GM12878 (cell line): Measurements from ENCODE around the gene TMC6. TPM values are rescaled to one million over a fixed set of nuclear protein-coding genes. Genes with fewer than 3 reads are reported as not detected.
A peak's percentile ranks its signal among the peaks of the same experiment; 100 is the strongest.

Source experiments
- BHLHE40 ChIP-seq, 2 experiments: fragments of 450-650 bp in 1 of 2; IDR thresholded peaks; 2 replicates each; pipeline ENCODE4 v1.6.1; 2011 to 2017; ENCODE audit warnings: low read depth in 2 of 2, borderline replicate concordance in 1 of 2, improper control_type of control experiment in 1 of 2, low read length in 1 of 2, mild to moderate bottlenecking in 1 of 2
- CREM ChIP-seq: IDR thresholded peaks from 2 replicates; pipeline ENCODE4 v1.6.1; 2014; ENCODE audit warnings: antibody characterized with exemption, low read depth
- CTCF ChIP-seq, 3 experiments: IDR thresholded peaks in 2 of 3; conservative IDR thresholded peaks in 1 of 3; 2 replicates each; pipeline ENCODE4 v1.5.1; 2011; ENCODE audit warnings: low read depth in 3 of 3, low read length in 3 of 3, mild to moderate bottlenecking in 3 of 3, control low read depth in 2 of 3, moderate library complexity in 2 of 3, inconsistent platforms in 1 of 3, mixed read lengths in 1 of 3; ENCODE audit not compliant: control insufficient read depth in 2 of 3, insufficient read depth in 1 of 3; ENCODE audit errors: extremely low read depth in 1 of 3
- DPF2 ChIP-seq: fragments of 450-650 bp; IDR thresholded peaks from 2 replicates; pipeline ENCODE4 v1.6.1; 2017; ENCODE audit warnings: mild to moderate bottlenecking
- E2F4 ChIP-seq: IDR thresholded peaks from 2 replicates; pipeline ENCODE4 v1.6.1; 2012; ENCODE audit warnings: low read depth, low read length, improper control_type of control experiment
- EED ChIP-seq: sonication (generic); IDR thresholded peaks from 2 replicates; pipeline ENCODE4 v1.6.1; 2016; ENCODE audit warnings: antibody characterized with exemption, low read depth
- ESRRA ChIP-seq: IDR thresholded peaks from 2 replicates; pipeline ENCODE4 v1.6.1; 2012; ENCODE audit warnings: mild to moderate bottlenecking, low read length, improper control_type of control experiment
- GABPA ChIP-seq: IDR thresholded peaks from 2 replicates; pipeline ENCODE4 v1.6.1; 2014; ENCODE audit warnings: antibody characterized with exemption, low read depth, mild to moderate bottlenecking, inconsistent platforms
- IKZF2 ChIP-seq, 2 experiments: fragments of 450-650 bp; IDR thresholded peaks; 2 replicates each; pipeline ENCODE4 v1.6.1; 2017; ENCODE audit warnings: mild to moderate bottlenecking in 2 of 2, moderate library complexity in 2 of 2
- MLLT1 ChIP-seq: fragments of 450-650 bp; IDR thresholded peaks from 2 replicates; pipeline ENCODE4 v1.6.1; 2016; ENCODE audit warnings: mild to moderate bottlenecking
- MTA3 ChIP-seq: IDR thresholded peaks from 2 replicates; pipeline ENCODE4 v1.6.1; 2012; ENCODE audit warnings: low read length, inconsistent platforms, borderline replicate concordance
- PKNOX1 ChIP-seq: fragments of 450-650 bp; IDR thresholded peaks from 2 replicates; pipeline ENCODE4 v1.6.1; 2016; ENCODE audit warnings: mild to moderate bottlenecking
- POLR2A ChIP-seq: IDR thresholded peaks from 2 replicates; pipeline ENCODE4 v1.6.1; 2011; ENCODE audit warnings: low read depth, mild to moderate bottlenecking, low read length
- RELB ChIP-seq: fragments of 450-650 bp; IDR thresholded peaks from 2 replicates; pipeline ENCODE4 v1.6.1; 2017; ENCODE audit warnings: low read depth, mild to moderate bottlenecking, moderate library complexity
- SUZ12 ChIP-seq: fragments of 200-600 bp; sonication (generic); IDR thresholded peaks from one replicate; pipeline ENCODE4 v1.6.1; 2018; ENCODE audit warnings: antibody characterized with exemption, mild to moderate bottlenecking; ENCODE audit not compliant: unreplicated experiment
- TCF12 ChIP-seq: IDR thresholded peaks from 2 replicates; pipeline ENCODE4 v1.6.1; 2011; ENCODE audit warnings: low read depth, mild to moderate bottlenecking, low read length
- USF1 ChIP-seq: IDR thresholded peaks from 2 replicates; pipeline ENCODE4 v1.6.1; 2011; ENCODE audit warnings: borderline replicate concordance, low read depth, mild to moderate bottlenecking, moderate library complexity, mixed read lengths, low read length; ENCODE audit not compliant: insufficient read depth; ENCODE audit errors: extremely low read length
- USF2 ChIP-seq: IDR thresholded peaks from 2 replicates; pipeline ENCODE4 v1.6.1; 2011; ENCODE audit warnings: low read depth, low read length, improper control_type of control experiment, borderline replicate concordance
- ZNF24 ChIP-seq: fragments of 450-650 bp; IDR thresholded peaks from 2 replicates; pipeline ENCODE4 v1.6.1; 2017; ENCODE audit warnings: antibody characterized with exemption, mild to moderate bottlenecking
- polyA plus RNA-seq, 11 experiments: library from polyadenylated mRNA; depleted of rRNA in 4 of 11; unstranded in 6 of 11; stranded (reverse) in 5 of 11; fragments of >200 nt; fragmentation: Nextera tagmentation in 4 of 11; fragmentation: Illumina TruSeq in 1 of 11; extraction: Ambion mirVana in 4 of 11; extraction: Trizol in 1 of 11; gene quantifications; 1 replicate in 1 of 11; 2 replicates in 10 of 11; pipeline versions ENCODE4 v1.2.1 to v1.2.3, GENCODE V29; 2011 to 2016; ENCODE audit warnings: inconsistent platforms in 2 of 11, missing spikeins in 2 of 11, low read depth in 1 of 11
- total RNA-seq, 4 experiments: library from RNA; depleted of rRNA in 3 of 4; stranded (reverse); fragments of >200 nt in 3 of 4; fragmentation: Illumina TruSeq in 1 of 4; extraction: Trizol in 1 of 4; gene quantifications; 2 replicates each; pipeline versions ENCODE4 v1.2.1 to v1.2.3, GENCODE V29; 2013 to 2021

TMC6 gene
- total and polyA plus RNA-seq, 10 of the 15 experiments (the other 5 are each of a cell fraction or from before 2014, with no cell fraction given), result 1.9 to 232 (median 60.6) TPM

- TF ChIP-seq USF1, result peak; percentile 45
- TF ChIP-seq E2F4, result no peak
- TF ChIP-seq CTCF (IDR thresholded peaks at IDR 0.05 in 2 of 3, conservative IDR thresholded peaks at IDR 0.05 in 1 of 3; ENCODE audit: control insufficient read depth in 2 of 3, extremely low read depth in 1 of 3, insufficient read depth in 1 of 3, low read depth in 3 of 3, low read length in 3 of 3), result no peak
- peak in 1 of 2 experiments; percentile 41; a peak in 2 of 4 replicates for TF ChIP-seq IKZF2 (IDR thresholded peaks at IDR 0.05)
- 0 out of 2 replicates have a peak, but pooled peaks have one; percentile 55 for TF ChIP-seq MLLT1
- peak; percentile 86 for TF ChIP-seq RELB
- TF ChIP-seq TCF12, result peak; percentile 69; the same call in 1 of the 2 replicates
- 0 out of 2 replicates have a peak, but pooled peaks have one; percentile 20 for TF ChIP-seq MTA3
- no peak; the same call in 1 of the 2 replicates for TF ChIP-seq USF2
- TF ChIP-seq SUZ12, result no peak
- TF ChIP-seq DPF2, result no peak
- TF ChIP-seq ESRRA, result no peak
- peak; percentile 75 for TF ChIP-seq PKNOX1
- TF ChIP-seq EED, result 0 out of 2 replicates have a peak, but pooled peaks have one; percentile 19
- peak; percentile 52 for TF ChIP-seq POLR2A
- TF ChIP-seq GABPA, result no peak
- TF ChIP-seq BHLHE40 (IDR thresholded peaks at IDR 0.05; ENCODE audit: borderline replicate concordance in 1 of 2, low read depth in 2 of 2, low read length in 1 of 2), result peak; percentile 66 to 78; a peak in 3 of 4 replicates
- 0 out of 2 replicates have a peak, but pooled peaks have one; percentile 20 for TF ChIP-seq CREM
- no peak for TF ChIP-seq ZNF24
Measured at GRCh38 chr17:78168903-78169793, 40.6 kb upstream of the TMC6 start (continued).
